HG03571 (cell line): ENCODE measurements around the gene CD22.

ENCODE experiments used
- ATAC-seq: cut with Tn5 transposase; IDR thresholded peaks from one replicate; pipeline ENCODE4 v1.9.1; 2021; ENCODE audit not compliant: unreplicated experiment

Gene CD22

GRCh38 chr19:35340431-35340830 is 11.4 kb downstream of the CD22 start:
- ATAC-seq = no peak

DNA sequence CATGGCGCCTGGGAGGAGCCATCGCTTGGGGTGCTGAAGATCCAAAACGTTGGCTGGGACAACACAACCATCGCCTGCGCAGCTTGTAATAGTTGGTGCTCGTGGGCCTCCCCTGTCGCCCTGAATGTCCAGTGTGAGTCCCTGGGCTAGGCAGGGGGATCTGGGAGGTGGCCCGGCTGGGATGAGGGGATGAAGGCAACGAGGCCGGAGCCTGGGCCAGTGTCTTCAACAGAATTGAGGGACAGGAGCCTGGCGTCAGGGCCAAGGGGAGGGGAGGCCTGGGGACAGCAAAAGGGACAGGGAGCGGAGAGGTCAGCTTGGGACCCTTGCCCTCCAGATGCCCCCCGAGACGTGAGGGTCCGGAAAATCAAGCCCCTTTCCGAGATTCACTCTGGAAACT is 12.0 kb downstream of the CD22 start:
- ATAC-seq = no peak

GRCh38 chr19:35341565-35342225 is 12.7 kb downstream of the CD22 start:
- no peak for ATAC-seq

DNA sequence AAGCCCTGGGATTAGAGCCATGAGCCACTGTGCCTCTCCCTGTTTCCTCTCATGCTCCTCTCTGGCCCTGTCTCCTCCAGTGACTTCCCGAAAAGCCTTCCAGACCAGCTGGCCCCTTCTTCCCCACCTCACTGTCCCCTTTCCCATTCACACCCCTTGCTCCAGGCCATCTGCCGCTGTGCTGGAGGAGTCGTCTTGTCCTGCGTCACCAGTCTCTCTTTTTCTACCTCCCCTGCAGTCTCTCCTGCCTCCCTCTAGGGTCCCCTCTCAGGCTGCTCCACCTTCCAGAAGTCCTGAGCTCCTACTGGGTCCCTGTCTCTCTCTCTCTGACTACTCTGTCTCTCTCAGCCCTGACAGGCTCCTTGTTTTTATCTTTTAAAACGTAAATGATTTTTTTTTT is 13.4 kb downstream of the CD22 start:
- no peak for ATAC-seq

DNA sequence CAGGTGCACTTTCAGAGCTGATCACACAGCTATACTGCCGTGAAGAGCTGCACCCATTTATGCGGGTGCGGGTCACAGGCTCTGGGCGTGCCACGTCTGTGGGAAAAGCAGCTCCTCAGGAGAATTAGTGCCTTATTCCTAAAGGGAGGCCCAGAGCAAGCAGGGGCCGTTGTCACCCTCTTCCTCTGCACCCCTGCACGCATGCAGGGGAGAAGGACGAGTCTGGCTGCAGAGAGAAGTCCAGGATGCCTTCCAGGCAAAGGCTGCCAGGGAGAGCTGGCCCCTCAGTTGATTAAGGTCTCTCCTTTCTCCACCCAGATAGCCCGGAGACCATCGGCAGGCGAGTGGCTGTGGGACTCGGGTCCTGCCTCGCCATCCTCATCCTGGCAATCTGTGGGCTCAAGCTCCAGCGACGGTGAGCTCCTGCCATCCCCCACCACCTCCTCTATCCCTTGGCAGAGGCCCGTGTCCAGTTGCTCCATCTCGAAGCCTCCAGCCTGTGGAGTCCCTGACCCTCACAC is 15.6 kb downstream of the CD22 start:
- ATAC-seq = no peak

GRCh38 chr19:35345671-35346111 is 16.7 kb downstream of the CD22 start:
- ATAC-seq = no peak

DNA sequence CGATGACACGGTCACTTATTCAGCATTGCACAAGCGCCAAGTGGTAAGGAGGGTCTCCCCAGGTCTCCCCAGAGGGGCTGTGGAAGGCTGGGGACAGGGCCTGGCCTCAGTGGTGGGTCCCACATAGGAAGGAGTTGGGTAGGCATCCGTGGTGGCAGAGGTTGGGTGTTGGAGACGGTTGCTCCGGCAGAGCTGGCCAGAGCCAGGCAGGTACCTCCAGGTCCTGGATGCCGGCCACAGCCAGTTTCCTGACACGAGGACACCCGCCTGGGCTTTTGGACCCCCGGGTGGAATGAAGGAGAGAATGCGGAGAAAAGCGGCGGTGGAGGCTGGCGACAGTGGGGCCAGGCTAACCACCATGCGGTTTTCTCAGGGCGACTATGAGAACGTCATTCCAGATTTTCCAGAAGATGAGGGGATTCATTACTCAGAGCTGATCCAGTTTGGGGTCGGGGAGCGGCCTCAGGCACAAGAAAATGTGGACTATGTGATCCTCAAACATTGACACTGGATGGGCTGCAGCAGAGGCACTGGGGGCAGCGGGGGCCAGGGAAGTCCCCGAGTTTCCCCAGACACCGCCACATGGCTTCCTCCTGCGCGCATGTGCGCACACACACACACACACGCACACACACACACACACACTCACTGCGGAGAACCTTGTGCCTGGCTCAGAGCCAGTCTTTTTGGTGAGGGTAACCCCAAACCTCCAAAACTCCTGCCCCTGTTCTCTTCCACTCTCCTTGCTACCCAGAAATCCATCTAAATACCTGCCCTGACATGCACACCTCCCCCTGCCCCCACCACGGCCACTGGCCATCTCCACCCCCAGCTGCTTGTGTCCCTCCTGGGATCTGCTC is 17.4 kb downstream of the CD22 start:
- ATAC-seq = no peak

DNA sequence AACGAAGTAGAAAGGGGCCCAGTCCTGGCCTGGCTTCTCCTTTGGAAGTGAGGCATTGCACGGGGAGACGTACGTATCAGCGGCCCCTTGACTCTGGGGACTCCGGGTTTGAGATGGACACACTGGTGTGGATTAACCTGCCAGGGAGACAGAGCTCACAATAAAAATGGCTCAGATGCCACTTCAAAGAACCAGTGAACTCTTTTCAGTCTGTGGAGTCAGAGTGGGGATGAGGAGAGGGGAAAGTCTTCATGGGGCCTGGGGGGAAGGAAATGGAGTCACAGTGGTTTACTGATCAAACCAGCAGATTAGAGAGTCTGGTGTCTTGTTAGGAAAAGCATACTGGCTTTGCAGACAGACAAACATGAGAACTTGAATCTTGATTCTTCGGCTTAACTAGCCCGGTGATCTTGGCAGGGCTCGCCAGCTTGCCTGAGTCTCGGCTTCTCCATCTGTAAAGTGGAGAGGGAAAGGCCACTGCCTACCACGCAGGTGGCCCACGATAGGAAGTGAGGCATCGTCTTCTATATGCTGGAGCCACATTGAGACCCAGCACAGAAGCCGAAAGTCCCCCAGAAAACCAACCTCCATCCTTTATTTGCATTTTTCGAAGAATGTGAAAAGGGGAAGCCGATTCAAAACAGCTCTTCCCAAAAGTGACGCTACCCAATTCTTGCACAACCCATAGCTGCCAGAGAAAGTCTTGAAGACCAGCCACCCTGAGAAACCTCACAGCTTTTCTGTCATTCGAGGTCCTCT is 18.4 kb downstream of the CD22 start, which contains the start of gene FFAR1:
Gene FFAR1 (plus strand): TSS at position 732 of the 759 bp plus-strand sequence. CDS start 3,650 bp downstream, outside the sequence.
- ATAC-seq = peak; percentile 40

- no peak for ATAC-seq
Observed at GRCh38 chr19:35347930-35348298, 18.9 kb downstream of the CD22 start.

DNA sequence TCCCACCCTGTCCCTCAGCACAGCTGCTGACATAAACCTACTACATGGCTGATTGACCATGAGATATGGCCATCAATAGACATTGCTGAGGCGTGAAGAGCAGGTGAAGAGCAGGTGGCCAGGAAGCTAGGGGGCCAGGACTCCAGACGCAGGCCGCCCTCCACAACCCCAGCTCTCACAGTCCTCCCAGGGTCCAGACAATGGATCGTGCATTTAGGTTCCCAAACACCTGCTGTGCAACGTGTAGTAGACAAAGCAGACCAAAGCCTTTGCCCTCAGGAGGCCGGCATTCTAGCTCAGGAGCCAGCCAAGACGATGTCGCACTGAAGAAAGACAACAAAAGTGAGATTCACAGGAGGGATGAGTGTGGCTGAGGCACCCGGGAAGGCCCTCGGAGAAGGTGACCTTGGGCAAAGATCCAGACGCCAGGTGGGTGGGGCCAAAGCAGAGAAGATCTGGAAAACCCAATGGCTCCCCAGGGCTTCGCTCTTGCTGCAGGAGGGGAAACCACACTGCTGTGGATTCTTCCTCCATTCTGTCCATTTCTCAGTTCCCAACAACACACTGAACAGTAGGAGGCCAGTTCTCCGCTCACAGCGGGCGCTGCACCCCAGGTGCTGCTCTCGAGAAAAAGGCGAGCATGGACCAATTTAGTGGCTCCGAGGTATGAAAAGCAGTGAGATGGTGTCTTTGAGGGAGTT is 20.1 kb downstream of the CD22 start:
- ATAC-seq = no peak

GRCh38 chr19:35349614-35350521 is 20.9 kb downstream of the CD22 start:
- ATAC-seq = no peak

GRCh38 chr19:35350591-35350990 is 21.6 kb downstream of the CD22 start:
- ATAC-seq = no peak

DNA sequence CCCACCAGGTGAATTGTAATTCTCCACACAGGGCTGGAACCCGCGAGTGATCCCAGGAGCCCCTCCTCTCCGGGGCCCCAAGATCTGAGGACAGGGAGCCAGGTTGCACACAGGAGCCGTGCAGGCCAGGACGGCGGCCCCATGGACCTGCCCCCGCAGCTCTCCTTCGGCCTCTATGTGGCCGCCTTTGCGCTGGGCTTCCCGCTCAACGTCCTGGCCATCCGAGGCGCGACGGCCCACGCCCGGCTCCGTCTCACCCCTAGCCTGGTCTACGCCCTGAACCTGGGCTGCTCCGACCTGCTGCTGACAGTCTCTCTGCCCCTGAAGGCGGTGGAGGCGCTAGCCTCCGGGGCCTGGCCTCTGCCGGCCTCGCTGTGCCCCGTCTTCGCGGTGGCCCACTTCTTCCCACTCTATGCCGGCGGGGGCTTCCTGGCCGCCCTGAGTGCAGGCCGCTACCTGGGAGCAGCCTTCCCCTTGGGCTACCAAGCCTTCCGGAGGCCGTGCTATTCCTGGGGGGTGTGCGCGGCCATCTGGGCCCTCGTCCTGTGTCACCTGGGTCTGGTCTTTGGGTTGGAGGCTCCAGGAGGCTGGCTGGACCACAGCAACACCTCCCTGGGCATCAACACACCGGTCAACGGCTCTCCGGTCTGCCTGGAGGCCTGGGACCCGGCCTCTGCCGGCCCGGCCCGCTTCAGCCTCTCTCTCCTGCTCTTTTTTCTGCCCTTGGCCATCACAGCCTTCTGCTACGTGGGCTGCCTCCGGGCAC is 22.6 kb downstream of the CD22 start:
- ATAC-seq = no peak

- no peak for ATAC-seq
Observed at GRCh38 chr19:35352177-35352447, 23.1 kb downstream of the CD22 start.

DNA sequence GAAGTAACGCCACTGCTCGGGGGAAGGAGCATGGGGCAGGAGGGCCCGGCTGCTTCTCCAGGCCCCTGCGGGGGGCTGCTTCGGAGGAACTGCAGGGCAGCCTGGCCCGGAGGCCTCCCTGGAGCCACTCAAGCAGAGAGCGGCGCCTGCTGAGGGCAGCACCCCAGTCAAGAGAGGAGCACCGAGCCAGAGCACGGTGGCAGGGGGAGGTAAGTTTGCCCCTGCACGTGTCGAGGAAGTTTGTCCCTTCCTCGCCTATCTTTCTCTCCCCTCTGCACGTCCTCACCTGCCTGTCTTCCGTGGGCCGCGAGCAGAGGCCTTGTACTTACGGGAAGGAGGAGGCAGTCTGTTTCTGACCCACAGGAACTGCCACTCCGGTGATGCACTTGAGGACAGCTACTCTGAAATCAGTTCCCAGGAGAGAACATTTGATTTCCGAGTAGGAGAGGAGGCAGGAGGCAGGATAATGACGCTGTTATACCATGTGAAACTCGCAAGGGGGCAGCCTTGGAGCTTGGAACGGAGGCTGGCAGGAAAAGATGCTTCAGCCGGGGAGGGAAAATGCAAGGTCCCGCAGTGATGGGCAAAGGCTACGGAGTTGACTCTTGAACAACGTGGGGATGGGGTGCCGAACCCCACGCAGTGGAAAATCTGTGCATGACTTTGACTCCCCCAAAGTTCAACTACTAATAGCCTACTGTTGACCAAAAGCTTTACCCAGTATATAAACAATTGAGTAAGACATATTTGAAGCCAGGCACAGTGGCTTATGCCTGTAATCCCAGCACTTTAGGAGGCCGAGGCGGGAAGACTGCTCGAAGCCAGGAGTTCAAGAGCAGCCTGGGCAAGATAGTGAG is 23.7 kb downstream of the CD22 start:
- ATAC-seq = no peak

DNA sequence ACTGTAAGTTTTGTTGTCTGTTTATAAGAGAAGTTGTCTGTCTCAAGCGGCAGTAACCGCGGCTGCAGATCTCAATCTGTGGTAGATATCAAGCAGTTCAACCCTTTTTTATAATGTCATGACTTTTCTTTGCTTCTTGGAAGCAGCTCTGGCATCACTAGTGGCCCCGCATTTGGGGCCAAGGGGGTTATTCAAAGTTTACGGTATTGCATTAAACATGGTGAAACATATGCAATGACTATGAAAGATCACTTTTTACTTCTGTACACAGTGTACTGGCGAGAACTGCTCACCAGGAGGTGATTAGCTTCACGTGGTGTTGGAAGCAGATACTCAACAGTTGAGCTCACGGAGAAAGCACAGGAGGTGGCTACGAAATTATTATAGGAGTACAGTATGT is 24.6 kb downstream of the CD22 start:
- no peak for ATAC-seq

DNA sequence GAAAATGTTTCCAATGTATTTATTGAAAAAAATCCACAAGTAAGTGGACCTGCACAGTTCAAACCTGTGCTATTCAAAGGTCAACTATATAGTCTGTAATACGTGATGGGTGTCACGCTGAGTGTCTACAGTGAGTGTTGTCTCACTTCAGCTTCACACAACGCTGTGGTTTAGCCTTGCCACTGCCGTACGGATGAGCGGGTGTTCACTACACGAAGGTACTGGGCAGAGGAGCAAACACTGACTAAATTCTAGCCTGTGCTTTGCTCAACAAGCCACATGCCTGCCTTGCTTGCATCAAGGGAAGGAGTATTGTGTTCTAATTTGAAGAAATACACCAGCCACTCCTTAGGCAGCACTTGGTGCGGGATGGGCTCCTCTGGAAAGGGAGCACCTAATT is 25.9 kb downstream of the CD22 start:
- no peak for ATAC-seq

- ATAC-seq = no peak
Observed at GRCh38 chr19:35355791-35356460, 26.9 kb downstream of the CD22 start.
